WTC11 (cell line): ENCODE results near the gene FRMD8. TPM values are rescaled to one million over a fixed set of nuclear protein-coding genes. Genes with fewer than 3 reads are reported as not detected.

Source experiments
- ATAC-seq: fragments of 200-7000 bp; cut with Tn5 transposase; 2 replicates; pipeline ENCODE4 v1.10.0; 2021; ENCODE audit warnings: mild to moderate bottlenecking, moderate library complexity
- CTCF ChIA-PET: fragments of 300-600 bp; sonication (Branson Sonifier 250); formaldehyde crosslinking; loops from one replicate; lab custom pipeline; 2021; ENCODE audit warnings: antibody characterized with exemption; lab: Charles Lee
- POLR2A ChIA-PET: fragments of 350-600 bp; sonication (Branson Sonifier 250); formaldehyde crosslinking; loops from one replicate; lab custom pipeline; 2021; ENCODE audit warnings: antibody characterized with exemption; lab: Charles Lee
- DNase-seq: peaks from one replicate; pipeline ENCODE4 v3.0.0; 2021; ENCODE audit warnings: low spot score
- H3K27ac Mint-ChIP-seq: 2 replicates; pipeline ENCODE4 v1.8.0; 2021; ENCODE audit warnings: mixed read lengths
- H3K27me3 Mint-ChIP-seq: 2 replicates; pipeline ENCODE4 v1.8.0; 2021; ENCODE audit warnings: low read depth, mild to moderate bottlenecking, moderate library complexity, mixed read lengths
- H3K36me3 Mint-ChIP-seq: 2 replicates; pipeline ENCODE4 v1.8.0; 2021; ENCODE audit warnings: mixed read lengths
- H3K4me1 Mint-ChIP-seq: 2 replicates; pipeline ENCODE4 v1.8.0; 2022; ENCODE audit warnings: mixed read lengths
- H3K4me3 Mint-ChIP-seq: 2 replicates; pipeline ENCODE4 v1.8.0; 2021; ENCODE audit warnings: mild to moderate bottlenecking, moderate library complexity, mixed read lengths
- H3K9me3 Mint-ChIP-seq: 2 replicates; pipeline ENCODE4 v1.8.0; 2021; ENCODE audit warnings: mixed read lengths
- CBFB ChIP-seq: sonication (generic); formaldehyde crosslinking; IDR thresholded peaks from 2 replicates; pipeline ENCODE4 v1.8.1; 2022; ENCODE audit warnings: mild to moderate bottlenecking, low read depth, missing genetic modification reagents
- CREM ChIP-seq: sonication (generic); formaldehyde crosslinking; IDR thresholded peaks from 2 replicates; pipeline ENCODE4 v1.8.1; 2022; ENCODE audit warnings: mild to moderate bottlenecking, missing genetic modification reagents, moderate library complexity
- E2F4 ChIP-seq: sonication (generic); formaldehyde crosslinking; IDR thresholded peaks from 2 replicates; pipeline ENCODE4 v1.8.1; 2022; ENCODE audit warnings: low read depth, mild to moderate bottlenecking, moderate library complexity, missing genetic modification reagents, borderline replicate concordance
- ELF4 ChIP-seq: sonication (generic); formaldehyde crosslinking; IDR thresholded peaks from 2 replicates; pipeline ENCODE4 v1.8.1; 2022; ENCODE audit warnings: low read depth, mild to moderate bottlenecking, moderate library complexity, missing genetic modification reagents
- FOXK1 ChIP-seq: sonication (generic); formaldehyde crosslinking; IDR thresholded peaks from 2 replicates; pipeline ENCODE4 v1.8.0; 2022; ENCODE audit warnings: mild to moderate bottlenecking, moderate library complexity, missing genetic modification reagents
- FOXP1 ChIP-seq: sonication (generic); formaldehyde crosslinking; IDR thresholded peaks from 2 replicates; pipeline ENCODE4 v1.8.0; 2022; ENCODE audit warnings: missing genetic modification reagents, mild to moderate bottlenecking, moderate library complexity, borderline replicate concordance
- IRF1 ChIP-seq: sonication (generic); formaldehyde crosslinking; IDR thresholded peaks from 2 replicates; pipeline ENCODE4 v1.8.0; 2023; ENCODE audit warnings: missing genetic modification reagents
- JAZF1 ChIP-seq: fragments of 250-450 bp; sonication (Bioruptor Pico); IDR thresholded peaks from 2 replicates; pipeline ENCODE4 v1.9.0; 2021; ENCODE audit warnings: moderate library complexity, mild to moderate bottlenecking, inconsistent platforms
- JUN ChIP-seq: sonication (generic); formaldehyde crosslinking; IDR thresholded peaks from 2 replicates; pipeline ENCODE4 v1.8.0; 2023; ENCODE audit warnings: mild to moderate bottlenecking, missing genetic modification reagents
- NFYB ChIP-seq: sonication (generic); formaldehyde crosslinking; conservative IDR thresholded peaks from 2 replicates; pipeline ENCODE4 v1.8.0; 2022; ENCODE audit warnings: low read depth, missing genetic modification reagents
- NR1H2 ChIP-seq: sonication (generic); formaldehyde crosslinking; IDR thresholded peaks from 2 replicates; pipeline ENCODE4 v1.9.0; 2021; ENCODE audit warnings: mild to moderate bottlenecking, moderate library complexity, missing genetic modification reagents
- TP53 ChIP-seq: sonication (generic); formaldehyde crosslinking; IDR thresholded peaks from 2 replicates; pipeline ENCODE4 v1.8.1; 2023; ENCODE audit warnings: mild to moderate bottlenecking, missing genetic modification reagents
- ZBTB21 ChIP-seq: sonication (generic); formaldehyde crosslinking; IDR thresholded peaks from 2 replicates; pipeline ENCODE4 v1.8.1; 2023; ENCODE audit warnings: mild to moderate bottlenecking, missing genetic modification reagents, borderline replicate concordance
- total RNA-seq: library from RNA; stranded (reverse); gene quantifications from 3 replicates; pipeline ENCODE4 v1.2.3, GENCODE V29; 2021
- TF ChIP-seq, protein P1 (sequence below): fragments of 250-450 bp; sonication (Bioruptor Pico); IDR thresholded peaks from 2 replicates; pipeline ENCODE4 v1.8.0; 2021; ENCODE audit warnings: mild to moderate bottlenecking
- TF ChIP-seq, protein P2 (sequence below): sonication (generic); formaldehyde crosslinking; IDR thresholded peaks from 2 replicates; pipeline ENCODE4 v1.8.0; 2023; ENCODE audit warnings: missing genetic modification reagents, mild to moderate bottlenecking, borderline replicate concordance

Gene FRMD8
- total RNA-seq, 1 experiment from 2014 or later = 23.7 TPM

DNA sequence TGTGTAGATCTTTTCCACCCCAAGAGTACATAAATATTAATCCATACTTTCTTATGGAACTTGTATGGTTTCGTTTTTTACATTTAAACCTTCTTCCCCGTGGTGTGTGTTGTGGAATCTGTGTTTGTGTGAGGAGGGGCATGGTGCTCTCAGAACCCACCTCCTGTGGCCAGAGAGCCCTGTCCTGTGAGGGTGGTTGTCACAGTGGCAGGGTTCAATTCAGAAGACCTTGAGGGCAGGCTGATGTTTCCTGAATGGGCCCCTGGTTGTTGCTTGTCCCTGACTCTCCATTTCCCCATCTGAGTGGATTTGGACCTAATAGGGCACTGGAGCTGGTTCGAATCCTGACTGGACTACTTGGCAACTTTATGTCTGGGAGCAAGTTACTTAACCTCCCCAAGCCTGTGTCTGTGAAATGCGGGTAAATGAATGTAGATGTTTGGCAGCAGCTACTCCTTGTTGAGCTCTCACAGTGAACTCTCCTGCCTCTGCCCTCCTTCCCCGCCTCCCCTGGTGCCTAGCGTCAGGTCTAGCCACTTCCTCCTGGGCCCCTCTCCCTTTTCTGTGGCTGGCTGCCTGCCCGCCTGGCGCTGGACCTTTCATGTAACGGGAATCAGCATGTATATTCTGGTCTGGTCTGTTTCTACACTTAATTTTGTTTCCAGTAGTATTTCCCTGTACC is 43.4 kb downstream of the FRMD8 start:
- Mint-ChIP-seq H3K27ac (0 out of 2 replicates have a peak overlapping the region, but pooled peaks have one; percentile 2), H3K27me3 (no peaks in the 10 kb centered on the region), H3K4me1 (peaks cover 55% of the 10 kb centered on the region), H3K36me3 (no peaks in the 10 kb centered on the region), H3K9me3 (no peaks in the 10 kb centered on the region), H3K4me3 (no peak overlapping the region)
- DNase-seq (no peak), ATAC-seq (peak; percentile 53)
- CTCF ChIA-PET = interaction anchor here (0.5 to 1.2 kb wide), 6 partner anchors 12 to 96 kb away, joined by 3 to 11 read pairs (median 3); no protein-coding TSS in a partner anchor
- POLR2A ChIA-PET = interaction anchor here (1.5 kb wide), 2 partner anchors 57 to 69 kb away, joined by 3 to 4 read pairs; partner anchors contain the start of gene MALAT1
- TF ChIP-seq, protein P1, sequence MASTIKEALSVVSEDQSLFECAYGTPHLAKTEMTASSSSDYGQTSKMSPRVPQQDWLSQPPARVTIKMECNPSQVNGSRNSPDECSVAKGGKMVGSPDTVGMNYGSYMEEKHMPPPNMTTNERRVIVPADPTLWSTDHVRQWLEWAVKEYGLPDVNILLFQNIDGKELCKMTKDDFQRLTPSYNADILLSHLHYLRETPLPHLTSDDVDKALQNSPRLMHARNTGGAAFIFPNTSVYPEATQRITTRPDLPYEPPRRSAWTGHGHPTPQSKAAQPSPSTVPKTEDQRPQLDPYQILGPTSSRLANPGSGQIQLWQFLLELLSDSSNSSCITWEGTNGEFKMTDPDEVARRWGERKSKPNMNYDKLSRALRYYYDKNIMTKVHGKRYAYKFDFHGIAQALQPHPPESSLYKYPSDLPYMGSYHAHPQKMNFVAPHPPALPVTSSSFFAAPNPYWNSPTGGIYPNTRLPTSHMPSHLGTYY (CRISPR knock-in tag) = no peak
- TF ChIP-seq ZBTB21 (CRISPR knock-in tag) = no peak
- no peak for TF ChIP-seq FOXP1

GRCh38 chr11:65430406-65431217 is 44.2 kb downstream of the FRMD8 start:
- DNase-seq (no peak), ATAC-seq (no peak)
- CTCF ChIA-PET = interaction anchor here (0.5 to 1.2 kb wide), 5 partner anchors 13 to 95 kb away, joined by 3 to 11 read pairs (median 3); no protein-coding TSS in a partner anchor
- no peaks in the 10 kb centered on the region for H3K27me3 Mint-ChIP-seq
- H3K9me3 Mint-ChIP-seq = no peaks in the 10 kb centered on the region
- TF ChIP-seq ELF4 (no peak), IRF1 (CRISPR knock-in tag) (no peak), CBFB (CRISPR knock-in tag) (no peak), TP53 (CRISPR knock-in tag) (no peak), NFYB (no peak), JAZF1 (CRISPR knock-in tag) (no peak), ZBTB21 (CRISPR knock-in tag) (no peak), CREM (no peak), E2F4 (CRISPR knock-in tag) (no peak), NR1H2 (CRISPR knock-in tag) (no peak), JUN (CRISPR knock-in tag) (no peak), FOXK1 (no peak)
- TF ChIP-seq, protein P2, sequence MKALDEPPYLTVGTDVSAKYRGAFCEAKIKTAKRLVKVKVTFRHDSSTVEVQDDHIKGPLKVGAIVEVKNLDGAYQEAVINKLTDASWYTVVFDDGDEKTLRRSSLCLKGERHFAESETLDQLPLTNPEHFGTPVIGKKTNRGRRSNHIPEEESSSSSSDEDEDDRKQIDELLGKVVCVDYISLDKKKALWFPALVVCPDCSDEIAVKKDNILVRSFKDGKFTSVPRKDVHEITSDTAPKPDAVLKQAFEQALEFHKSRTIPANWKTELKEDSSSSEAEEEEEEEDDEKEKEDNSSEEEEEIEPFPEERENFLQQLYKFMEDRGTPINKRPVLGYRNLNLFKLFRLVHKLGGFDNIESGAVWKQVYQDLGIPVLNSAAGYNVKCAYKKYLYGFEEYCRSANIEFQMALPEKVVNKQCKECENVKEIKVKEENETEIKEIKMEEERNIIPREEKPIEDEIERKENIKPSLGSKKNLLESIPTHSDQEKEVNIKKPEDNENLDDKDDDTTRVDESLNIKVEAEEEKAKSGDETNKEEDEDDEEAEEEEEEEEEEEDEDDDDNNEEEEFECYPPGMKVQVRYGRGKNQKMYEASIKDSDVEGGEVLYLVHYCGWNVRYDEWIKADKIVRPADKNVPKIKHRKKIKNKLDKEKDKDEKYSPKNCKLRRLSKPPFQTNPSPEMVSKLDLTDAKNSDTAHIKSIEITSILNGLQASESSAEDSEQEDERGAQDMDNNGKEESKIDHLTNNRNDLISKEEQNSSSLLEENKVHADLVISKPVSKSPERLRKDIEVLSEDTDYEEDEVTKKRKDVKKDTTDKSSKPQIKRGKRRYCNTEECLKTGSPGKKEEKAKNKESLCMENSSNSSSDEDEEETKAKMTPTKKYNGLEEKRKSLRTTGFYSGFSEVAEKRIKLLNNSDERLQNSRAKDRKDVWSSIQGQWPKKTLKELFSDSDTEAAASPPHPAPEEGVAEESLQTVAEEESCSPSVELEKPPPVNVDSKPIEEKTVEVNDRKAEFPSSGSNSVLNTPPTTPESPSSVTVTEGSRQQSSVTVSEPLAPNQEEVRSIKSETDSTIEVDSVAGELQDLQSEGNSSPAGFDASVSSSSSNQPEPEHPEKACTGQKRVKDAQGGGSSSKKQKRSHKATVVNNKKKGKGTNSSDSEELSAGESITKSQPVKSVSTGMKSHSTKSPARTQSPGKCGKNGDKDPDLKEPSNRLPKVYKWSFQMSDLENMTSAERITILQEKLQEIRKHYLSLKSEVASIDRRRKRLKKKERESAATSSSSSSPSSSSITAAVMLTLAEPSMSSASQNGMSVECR (CRISPR knock-in tag) = no peak
- H3K36me3 Mint-ChIP-seq = no peaks in the 10 kb centered on the region
- H3K4me1 Mint-ChIP-seq = peaks cover 48% of the 10 kb centered on the region
- H3K27ac Mint-ChIP-seq = no peak overlapping the region
- POLR2A ChIA-PET = interaction anchor here (1.5 kb wide), 2 partner anchors 57 to 68 kb away, joined by 3 to 4 read pairs; partner anchors contain the start of gene MALAT1
- no peak overlapping the region for H3K4me3 Mint-ChIP-seq
